Measurements from ENCODE around the gene HCFC1. TPM values are rescaled to one million over a fixed set of nuclear protein-coding genes. Genes with fewer than 3 reads are reported as not detected.

The HCFC1 gene
- total RNA-seq, 1 donor from 2014 or later: 73.9 TPM

DNA sequence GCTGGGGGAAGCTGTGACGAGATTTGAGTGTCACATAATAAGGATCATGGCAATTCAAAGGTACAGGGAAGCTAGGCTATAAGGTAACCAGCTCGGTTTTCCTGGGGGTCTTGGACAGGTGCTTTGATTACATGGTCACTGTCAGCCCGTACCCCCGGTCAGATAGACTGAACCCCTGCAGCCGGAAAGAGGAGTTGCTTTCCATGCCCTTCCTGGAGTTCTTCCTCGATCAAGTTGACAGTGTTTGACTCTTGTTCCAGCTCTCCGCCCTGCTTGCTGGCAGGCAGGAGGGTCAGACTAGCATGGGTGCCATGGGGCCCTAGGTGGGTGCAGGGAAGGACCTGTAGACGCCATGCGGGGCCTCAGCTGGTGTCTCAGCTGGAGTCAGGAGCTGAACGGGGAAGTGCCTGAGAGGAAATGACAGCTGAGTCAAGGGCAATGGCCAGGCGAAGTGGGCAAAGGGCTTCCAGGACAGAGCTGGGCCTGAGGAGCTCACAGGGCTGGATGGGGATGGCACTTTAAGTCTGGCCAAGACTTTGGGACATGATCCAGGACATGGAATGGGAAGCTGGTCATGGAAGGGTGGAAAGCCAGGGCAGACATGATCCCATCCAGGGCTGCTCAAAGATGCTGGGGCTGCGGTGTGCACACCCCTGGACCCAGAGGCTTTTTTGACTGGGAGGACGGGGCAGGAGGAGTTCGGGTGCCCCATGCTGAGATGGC, 2.5 kb upstream of the HCFC1 start:
- no peak for DNase-seq (ENCODE audit: low spot score)

DNA sequence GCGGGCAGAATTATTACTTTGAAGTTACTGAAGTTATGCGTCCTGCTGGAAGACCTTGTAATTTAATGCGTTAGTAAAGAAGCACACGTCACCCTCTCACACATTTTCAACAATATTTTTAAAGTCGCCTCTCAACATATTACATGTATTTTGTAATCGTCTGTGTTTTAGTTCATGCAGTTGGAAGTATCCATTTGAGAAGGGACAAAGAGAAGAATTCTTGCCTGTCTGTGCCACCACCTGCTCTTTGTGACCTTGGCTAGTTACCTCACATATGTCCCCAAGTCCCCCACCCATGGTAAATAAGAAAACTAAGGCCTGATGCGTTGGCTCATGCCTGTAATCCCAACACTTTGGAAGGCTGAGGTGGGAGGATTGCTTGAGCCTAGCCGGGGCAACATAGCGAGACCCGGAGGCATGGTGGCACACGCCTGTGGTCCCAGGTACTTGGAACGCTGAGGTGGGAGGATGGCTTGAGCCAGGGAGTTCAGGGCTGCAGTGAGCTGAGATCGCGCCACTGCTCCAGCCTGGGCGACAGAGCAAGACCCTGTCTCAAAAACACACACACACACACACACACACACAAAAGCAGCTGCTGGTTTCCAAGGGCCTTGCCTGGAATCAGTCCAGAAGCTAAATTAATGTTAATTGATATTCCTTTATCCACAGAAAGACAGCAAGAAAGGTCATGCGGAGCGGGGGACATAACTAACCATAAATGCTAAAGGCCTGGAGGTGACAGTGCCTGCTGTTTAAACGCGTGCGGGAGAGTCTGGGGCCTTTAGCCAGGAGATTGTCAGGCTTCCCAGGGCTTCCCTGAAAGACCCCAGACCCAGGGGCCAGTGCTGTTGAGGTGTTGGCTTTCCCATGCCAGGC, 1.7 kb upstream of the HCFC1 start:
- no peak for DNase-seq (ENCODE audit: low spot score)

DNA sequence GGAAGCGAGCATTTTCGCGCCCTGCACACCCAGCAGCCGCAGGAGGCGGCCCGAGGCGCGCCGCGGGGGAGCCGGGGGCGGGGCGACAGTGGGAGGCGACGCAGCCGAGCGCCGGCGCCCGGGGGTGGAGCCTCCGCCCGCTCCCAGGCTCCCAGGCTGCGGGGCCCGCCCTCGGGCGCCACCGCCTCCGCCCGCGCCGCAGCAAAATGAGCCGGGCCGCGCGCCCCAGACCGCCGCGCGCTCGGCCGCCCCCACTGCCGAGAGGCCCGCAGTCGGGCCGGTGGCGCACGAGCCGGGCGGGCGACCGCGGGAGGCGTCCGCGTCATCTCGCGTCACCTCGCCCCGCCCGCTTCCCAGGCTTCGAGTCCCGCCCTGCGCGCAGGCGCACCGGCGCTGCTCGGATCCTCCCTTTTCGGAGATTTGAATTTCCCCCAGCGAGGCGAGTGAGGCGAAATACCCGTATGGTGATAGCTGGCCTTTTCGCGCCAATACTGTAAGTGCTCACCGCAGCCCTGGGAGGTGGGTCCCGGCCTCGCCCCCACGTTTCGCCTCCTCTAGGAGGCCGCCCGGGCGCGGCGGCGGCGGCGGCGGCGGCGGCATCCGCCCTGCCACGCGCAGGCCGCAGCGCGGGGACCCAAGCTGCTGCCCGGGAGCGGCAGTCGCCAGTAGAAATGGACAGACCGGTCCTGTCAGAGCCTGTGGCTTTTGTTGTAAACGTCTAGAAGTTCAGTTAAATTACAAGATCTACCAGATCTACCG, 929 bp upstream of the HCFC1 start, which contains the start of gene TMEM187:
TSS of gene TMEM187 (plus strand) at position 387 of the 759 bp plus-strand sequence. CDS start 9,309 bp downstream, outside the sequence.
- DNase-seq (ENCODE audit: low spot score): peak; percentile 90

DNA sequence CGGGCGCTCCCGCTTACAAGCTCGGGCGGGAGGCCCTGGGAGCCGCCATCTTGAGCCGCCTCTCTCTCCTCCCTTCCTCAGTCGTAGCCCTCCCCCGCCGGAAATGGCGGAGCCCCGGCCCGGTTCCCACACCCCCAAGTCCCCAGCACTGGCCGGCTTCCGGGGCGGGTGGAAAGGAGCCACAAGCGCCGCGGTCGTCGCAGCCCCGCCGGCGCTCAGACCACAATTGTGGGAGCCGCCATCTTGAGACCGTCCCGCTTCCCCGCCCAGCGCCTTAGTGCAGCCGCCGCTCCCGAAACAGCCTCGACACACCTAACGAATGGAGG, 531 bp downstream of the HCFC1 start:
- peak; percentile 94 for DNase-seq (ENCODE audit: low spot score)

DNA sequence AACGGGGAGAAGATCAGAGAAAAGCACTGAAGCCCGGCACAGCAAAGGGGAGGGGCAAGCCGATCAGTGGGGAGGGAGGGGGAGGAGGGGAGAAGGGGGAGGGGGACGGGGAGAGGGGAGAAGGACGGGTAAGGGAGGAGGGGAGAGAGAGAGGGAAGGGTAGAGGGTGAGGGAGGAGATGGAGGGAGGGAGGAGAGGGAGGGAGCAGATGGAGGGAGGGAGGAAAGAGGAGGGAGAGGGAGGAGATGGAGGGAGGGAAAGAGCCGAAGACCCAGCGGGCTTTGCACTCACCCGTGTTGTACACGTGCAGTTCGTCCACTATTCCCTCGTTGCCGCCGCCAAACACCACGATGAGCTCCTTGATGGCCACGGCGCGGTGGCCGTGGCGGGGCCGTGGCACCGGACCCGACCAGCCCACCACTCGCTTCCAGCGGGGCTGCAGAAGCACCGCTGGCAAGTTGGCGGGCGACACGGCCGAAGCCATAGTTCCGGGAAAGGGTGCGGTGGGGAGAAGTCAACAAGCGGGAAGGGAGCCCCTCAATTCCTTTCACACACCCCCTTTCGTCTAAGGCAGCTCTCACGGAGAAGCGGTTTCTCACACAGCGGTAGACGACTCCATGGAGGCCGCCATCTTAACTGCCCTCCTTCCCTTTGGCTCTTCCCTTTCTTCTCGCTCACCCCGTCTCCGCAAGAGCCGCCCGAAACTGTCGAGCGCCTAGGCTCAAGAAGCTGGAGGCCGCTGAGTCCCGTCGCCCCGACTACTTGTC, 1.1 kb downstream of the HCFC1 start:
- peak; percentile 73 for DNase-seq (ENCODE audit: low spot score)

DNA sequence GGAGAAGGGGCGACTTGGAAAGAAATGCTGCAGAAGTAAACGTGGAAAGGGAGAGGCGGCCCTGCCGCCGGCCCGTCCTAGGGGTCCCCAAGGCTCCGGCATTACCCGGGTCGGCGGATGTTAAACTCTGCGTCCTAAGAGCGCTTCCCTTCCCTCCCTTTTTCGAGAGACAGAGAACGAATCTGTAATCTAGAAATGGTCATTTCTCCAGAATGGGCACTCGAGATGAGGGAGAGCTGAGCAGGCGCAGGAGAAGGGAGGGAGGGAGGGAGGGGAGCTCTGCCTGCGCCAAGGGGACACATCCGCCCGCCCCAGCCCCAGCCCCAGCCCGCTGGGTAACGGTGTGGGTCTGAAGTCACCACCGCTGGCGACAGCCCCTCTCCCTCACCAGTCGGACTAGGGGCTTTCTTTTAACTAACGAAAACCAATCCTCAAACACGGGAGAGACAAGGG, 1.7 kb downstream of the HCFC1 start:
- no peak for DNase-seq (ENCODE audit: low spot score)

DNA sequence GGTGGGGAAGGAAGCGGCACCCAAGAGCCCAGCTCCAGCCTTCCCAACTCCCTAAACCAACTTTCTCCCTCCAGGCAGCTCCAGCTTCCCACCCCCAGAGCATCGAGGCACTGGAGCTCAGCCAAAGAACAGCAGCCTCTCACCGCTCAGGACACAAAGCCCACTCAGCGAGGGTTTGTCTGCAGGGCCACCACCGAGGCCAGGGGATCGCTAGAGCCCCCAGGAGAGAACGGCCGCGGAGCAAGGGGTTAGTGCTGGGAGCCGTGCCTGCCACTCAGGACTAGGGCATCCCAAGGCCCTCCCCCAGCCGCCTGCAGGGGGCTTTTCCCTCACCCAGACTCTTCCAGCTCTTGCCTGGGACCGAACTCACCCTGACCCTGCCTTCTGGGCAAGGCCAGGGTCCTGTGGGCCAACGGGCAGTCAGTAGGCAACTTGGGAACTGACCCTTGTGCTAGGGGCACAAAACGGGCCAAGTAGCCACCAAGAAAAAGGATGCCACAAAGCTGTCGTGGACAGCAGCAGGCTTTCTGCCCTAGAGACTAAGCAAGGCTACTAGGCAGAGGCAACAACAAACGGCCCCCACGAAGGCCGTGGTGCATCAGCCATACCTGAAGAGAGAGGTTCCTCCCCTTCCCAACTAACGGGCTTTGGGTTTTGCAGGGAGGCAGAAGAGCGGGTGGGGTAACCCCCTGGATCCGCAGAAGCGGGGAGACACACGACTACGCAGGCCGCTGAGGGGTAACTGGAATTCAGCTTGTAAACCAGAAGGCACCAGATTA, 2.3 kb downstream of the HCFC1 start:
- no peak for DNase-seq (ENCODE audit: low spot score)

DNA sequence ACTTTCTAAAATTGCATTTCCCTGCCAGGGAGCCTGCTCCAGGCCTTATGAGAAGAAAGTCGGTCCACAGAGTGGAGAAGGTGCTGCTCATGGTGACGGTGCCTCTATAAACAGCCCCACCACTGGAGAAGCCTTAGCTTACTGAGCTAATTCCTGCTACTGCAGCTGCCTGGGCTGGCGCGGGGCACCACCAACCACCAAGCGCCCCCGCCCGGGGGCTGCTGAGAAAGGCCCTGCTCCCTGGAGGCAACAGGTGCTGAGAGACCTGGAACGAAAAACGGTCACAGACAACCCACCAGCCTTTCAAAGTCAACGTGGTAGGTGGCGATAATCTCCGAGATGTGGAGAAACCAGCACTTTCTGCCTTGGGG, 2.9 kb downstream of the HCFC1 start:
- DNase-seq (ENCODE audit: low spot score): no peak

DNA sequence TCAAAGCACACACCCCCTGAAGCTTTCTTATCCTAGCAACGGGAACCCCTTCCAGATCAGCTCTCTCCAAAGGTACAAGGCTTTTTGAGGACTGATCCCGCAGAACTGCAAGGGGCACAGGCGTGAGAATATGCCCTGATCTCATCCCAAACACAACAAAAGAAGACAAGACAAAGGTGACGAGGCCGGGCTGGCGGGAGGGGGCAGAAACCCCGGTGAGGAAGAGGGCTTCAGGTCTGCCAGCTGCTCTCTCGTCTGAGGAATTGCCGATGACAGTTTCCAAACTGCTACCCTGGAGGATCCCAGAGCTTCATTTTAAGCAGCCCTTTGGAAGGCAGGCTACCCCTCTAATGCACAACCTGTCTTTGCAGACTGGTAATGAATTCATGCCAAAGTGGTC, 3.4 kb downstream of the HCFC1 start:
- no peak for DNase-seq (ENCODE audit: low spot score)

DNA sequence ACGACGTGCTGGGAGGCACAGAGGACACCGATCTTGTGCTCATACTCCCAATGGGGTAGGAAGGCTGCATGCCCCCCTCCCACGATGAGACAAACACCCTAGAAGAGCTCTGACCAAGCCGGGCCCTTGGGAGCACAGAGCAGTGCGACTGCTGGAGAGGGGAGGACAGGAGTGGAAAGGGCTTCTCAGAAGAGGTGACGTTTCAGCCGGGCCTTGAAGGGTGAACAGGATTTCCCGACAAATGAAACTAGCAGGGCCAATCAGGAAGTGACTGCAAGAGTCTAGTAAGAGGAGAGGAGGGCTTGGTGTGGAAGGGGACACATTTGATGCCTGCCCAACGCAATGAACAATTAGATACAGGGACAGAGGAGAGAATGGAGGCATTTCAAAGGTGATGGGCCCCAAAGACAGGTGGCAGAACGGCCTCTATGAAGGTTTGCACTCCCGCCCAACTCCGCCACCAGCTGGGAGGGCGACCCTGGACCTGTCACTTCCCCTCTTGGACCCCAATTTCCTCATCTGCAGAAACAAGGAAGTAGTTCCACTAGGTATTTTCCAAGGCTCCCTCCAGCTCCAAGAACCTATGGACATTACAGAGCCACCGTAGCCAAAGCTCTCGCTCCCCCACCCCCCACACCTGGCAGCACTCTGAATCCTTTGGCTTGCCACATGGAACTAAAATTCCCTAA, 3.9 kb downstream of the HCFC1 start:
- DNase-seq (ENCODE audit: low spot score): no peak

DNA sequence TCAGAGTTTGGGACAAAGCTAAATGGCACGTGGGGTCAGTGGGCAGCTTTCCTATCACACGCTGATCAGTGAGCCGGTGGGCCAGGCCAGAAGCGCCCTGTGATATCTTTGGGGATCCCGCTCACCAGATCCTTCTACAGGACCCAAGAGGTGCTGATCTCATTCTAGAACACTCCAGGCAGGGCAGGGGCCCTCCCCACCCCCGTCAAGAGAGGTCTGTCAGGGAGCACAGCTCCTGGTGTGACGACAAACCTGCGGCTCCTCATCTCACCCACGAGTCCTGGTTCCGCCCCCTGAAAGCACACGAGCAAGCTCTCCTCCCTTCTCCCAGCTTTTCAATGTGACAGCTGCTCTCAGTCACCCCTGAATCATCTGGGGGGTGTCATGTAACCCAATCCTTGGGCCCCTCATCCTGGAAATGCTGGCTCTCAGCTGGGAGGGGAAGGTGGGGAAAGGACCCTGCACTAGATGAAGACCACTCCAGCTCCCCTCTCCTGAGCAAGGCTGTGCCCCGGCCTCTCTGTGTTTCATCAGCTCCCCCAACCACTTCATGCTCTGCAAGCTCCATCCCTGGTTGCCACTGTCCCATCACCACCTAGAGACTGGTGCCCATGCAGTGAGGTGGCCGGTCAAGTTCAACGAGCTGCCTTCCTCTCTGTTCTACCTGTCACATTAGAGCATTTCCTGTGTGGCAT, 4.6 kb downstream of the HCFC1 start:
- no peak for DNase-seq (ENCODE audit: low spot score)

DNA sequence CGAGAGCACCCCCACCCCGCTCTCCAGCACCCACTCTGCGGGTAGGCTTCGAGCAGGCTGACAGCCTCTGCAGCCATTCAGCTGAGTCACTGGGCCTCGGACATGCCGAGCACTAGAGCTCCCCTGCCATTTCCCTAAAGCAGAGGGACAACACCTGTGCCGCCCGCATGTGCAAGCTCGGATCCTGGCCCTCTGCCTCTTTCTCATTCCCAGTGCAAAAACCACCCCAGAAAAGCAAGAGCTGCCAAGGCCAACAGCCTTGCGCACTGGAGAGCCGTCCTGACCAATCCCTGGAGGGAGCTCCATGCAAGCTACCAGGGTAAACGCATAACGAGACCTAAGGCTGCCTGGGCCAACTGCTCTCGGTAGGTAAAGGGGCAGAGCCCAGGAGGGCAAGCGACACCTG, 5.3 kb downstream of the HCFC1 start:
- DNase-seq (ENCODE audit: low spot score): no peak

DNA sequence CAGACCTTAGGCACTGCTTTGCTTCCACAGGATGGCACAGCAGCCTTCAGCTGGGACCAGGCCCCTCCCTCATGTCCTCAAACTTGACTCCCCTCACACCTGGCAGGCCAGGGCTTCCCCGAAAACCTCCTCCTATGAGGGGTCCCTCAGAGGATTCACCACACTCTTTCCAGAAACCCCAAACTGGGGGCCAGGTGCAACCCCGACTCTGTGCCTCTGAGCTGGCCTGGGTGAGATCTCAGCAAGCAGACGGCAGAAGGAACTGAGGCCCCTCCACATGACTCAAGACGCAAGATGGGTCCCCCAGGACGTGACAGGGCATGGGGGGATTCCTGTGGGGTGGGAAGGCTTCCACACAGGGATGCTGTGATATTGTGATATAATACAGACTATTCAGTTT, 6.2 kb downstream of the HCFC1 start:
- DNase-seq (ENCODE audit: low spot score): no peak

DNA sequence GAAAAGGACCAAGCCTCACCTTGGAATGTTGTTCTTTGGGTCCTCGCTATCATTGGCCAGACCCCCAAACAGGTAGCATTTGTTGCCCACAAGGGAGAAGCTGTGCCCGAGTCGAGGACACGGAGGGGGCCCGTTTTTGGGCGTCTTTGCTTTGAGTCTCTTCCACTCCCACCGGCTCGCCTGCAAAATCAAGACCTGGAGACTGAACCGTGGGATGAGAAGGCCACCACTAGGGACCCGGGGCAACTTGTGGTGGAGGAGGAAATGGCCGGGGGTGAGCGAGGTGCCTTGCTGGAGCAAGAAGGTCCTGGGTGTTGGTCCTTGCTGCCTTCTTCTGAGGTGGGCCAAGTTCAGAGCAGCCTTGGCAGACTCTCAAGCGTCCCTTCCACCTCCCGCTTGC, 7.5 kb downstream of the HCFC1 start:
- no peak for DNase-seq (ENCODE audit: low spot score)

DNA sequence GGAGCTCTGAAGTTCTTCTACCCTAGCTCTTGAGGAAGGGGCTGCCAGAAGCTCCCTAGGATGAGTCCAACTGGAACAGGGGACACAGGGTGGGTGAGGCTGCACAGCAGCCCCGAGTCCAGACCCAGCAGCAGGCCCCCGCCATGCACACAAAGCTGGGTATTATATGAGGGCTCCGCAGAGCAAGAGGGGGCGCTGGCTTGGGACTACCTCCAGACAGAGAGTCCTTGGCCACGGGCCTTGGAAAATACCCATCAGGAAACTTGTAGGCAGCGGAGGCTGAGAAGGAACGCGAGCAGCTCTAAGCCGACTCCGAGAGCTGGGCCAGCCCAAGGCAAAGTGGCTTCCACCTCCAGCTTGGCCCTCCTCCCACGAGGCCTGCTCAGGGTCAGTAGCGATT, 8.1 kb downstream of the HCFC1 start:
- no peak for DNase-seq (ENCODE audit: low spot score)

DNA sequence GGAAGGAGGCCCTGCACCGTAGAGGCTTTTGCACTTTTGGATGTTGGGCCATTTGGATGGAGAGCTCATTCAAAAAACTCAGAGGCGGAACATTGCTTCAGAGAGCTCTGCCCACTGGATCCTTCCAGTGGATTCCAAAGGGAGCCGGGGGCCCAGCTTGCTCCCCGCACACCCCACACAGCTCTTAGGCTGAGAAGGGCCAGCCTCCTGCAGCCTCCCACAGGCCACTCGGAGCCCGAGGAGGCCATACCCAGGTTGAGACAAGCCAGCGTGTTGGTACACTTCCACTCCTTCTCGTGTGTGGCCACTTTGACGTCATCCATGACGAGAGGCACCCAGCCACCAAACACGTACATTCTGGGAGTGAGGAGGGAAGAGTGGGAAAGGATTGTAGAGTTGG, 10.3 kb downstream of the HCFC1 start:
- DNase-seq (ENCODE audit: low spot score): no peak

DNA sequence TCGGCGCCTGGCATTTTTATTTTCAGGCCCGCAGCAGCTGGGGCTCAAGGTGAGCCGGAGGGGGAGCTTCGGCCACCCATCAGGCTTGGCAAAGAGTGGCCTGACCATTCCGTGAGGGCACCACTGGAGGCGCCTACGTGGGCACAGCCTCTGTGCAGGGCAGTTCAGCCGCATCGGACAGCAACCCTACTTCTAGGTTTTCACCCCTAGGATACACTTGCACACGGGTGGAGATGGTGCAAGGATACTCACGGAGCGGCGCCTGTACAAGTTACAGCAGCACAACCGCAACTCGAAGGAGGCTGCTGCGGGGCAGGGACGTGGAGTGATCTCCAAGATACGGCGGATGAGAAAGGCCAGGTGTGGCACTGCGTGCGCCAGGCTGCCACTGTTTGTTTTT, 10.8 kb downstream of the HCFC1 start:
- no peak for DNase-seq (ENCODE audit: low spot score)

DNA sequence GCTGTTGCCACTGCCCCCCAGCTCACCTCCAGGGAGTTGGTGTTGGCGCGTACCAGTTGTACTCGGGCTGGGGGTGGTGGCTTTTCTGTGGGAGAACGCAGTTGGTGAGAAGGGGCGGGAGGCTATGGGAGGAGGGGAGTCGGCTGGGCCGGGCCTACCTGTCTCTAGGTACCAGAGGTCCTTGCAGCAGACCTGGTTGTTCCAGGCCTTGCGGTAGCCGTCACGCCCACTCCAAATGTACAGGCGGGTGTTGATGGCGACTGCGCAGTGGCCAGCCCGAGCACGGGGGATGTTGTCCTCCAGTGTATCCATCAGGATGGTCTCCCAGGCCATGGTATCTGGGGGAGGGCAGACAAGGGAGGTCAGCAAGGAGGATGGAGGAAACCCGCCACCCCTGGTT, 11.5 kb downstream of the HCFC1 start:
- no peak for DNase-seq (ENCODE audit: low spot score)

DNA sequence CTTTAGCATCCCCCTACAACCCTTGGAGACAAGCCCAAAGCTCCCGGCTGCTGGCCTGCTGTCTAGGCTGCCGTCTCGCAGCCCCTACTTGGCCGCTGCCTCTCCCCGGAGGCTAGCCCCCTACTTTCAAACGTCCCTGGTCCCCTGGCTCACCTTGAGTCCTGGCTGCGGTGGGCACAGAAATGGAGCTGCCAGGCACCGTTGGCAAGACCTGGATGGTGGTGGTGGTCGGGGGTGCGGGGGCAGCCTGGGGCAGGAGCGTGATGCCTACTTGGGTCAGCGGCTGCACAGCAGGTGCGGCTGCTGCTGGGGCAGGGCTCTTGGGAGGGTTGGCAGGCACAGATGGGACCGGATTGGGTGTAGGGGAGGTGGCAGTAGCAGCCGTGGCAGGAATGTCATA, 12.0 kb downstream of the HCFC1 start:
- DNase-seq (ENCODE audit: low spot score): no peak

DNA sequence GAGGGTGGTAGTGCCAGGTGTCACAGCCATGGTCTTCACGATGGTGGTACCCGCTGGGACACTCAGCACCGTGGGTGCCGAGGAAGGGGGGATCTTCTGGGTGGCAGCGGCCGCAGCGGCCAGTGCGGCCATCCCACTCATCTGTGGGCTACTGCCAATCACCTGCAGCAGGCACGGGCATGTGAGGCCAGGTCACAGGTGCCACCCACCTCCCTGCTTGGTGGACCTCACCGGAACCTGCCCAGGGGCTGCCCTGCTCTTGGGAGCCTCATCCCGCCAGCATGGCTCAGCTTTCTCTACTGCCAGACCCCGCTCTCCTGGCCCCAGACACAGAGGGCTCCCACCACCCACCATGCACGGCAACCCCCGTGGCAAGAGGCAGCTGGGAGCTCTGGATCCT, 13.0 kb downstream of the HCFC1 start:
- no peak for DNase-seq (ENCODE audit: low spot score)
